Tibial nerve (tissue), 4 donors: ENCODE measurements around the gene TEX22. TPM values are rescaled to one million over a fixed set of nuclear protein-coding genes. Genes with fewer than 3 reads are reported as not detected.

Experiments
- DNase-seq, 2 donors: peaks; one replicate each; pipeline ENCODE4 v3.0.0-alpha.2; 2019; ENCODE audit warnings: low spot score in 2 of 2
- H3K27ac ChIP-seq, 4 donors: fragments of 200-600 bp; sonication (generic) in 3 of 4; one replicate each; pipeline ENCODE4 v1.5.1; 2017 to 2019; ENCODE audit warnings: mild to moderate bottlenecking in 1 of 4
- H3K27me3 ChIP-seq, 2 donors: fragments of 200-600 bp; sonication (generic) in 1 of 2; one replicate each; pipeline versions ENCODE4 v1.5.1 to v1.6.0; 2017 to 2019
- H3K36me3 ChIP-seq, 3 donors: fragments of 200-600 bp; sonication (generic); one replicate each; pipeline ENCODE4 v1.5.1; 2018 to 2019
- H3K4me1 ChIP-seq, 4 donors: fragments of 200-600 bp; sonication (generic) in 3 of 4; one replicate each; pipeline ENCODE4 v1.5.1; 2017 to 2019
- H3K4me3 ChIP-seq, 4 donors: fragments of 200-600 bp; sonication (generic) in 3 of 4; one replicate each; pipeline ENCODE4 v1.5.1; 2017 to 2019; ENCODE audit warnings: mild to moderate bottlenecking in 1 of 4, moderate library complexity in 1 of 4
- H3K9me3 ChIP-seq, 4 donors: fragments of 200-600 bp; sonication (generic) in 3 of 4; one replicate each; pipeline ENCODE4 v1.5.1; 2017 to 2019
- EP300 ChIP-seq, 2 donors: sonication (generic); formaldehyde crosslinking; IDR thresholded peaks; one replicate each; pipeline ENCODE4 v1.6.1; 2017; ENCODE audit warnings: antibody characterized with exemption in 2 of 2, mild to moderate bottlenecking in 1 of 2
- POLR2A ChIP-seq, 2 donors: fragments of 450-650 bp; IDR thresholded peaks; one replicate each; pipeline ENCODE4 v1.6.1; 2017; ENCODE audit warnings: antibody characterized with exemption in 2 of 2, mild to moderate bottlenecking in 2 of 2, moderate library complexity in 2 of 2
- WGBS, 2 donors: methylation state at CpG; one replicate each; pipeline ENCODE4 v1.1.5; 2018; 5-methylcytosine and 5-hydroxymethylcytosine counted together
- total RNA-seq, 4 donors: library from RNA; depleted of rRNA; stranded (reverse); fragments of >200 nt; gene quantifications; one replicate each; pipeline ENCODE4 v1.1.0, GENCODE V29; 2016
- TF ChIP-seq, protein P1 (sequence below), 5 experiments: fragments of 200-600 bp in 3 of 5; fragments of 450-650 bp in 2 of 5; sonication (generic) in 3 of 5; IDR thresholded peaks; one replicate each; pipeline ENCODE4 v1.5.1; 2016 to 2019; ENCODE audit warnings: antibody characterized with exemption in 5 of 5, mild to moderate bottlenecking in 3 of 5, moderate library complexity in 2 of 5

The TEX22 gene
- total RNA-seq, 4 donors from 2014 or later, result 0.84 to 1.3 (median 1.0) TPM

DNA sequence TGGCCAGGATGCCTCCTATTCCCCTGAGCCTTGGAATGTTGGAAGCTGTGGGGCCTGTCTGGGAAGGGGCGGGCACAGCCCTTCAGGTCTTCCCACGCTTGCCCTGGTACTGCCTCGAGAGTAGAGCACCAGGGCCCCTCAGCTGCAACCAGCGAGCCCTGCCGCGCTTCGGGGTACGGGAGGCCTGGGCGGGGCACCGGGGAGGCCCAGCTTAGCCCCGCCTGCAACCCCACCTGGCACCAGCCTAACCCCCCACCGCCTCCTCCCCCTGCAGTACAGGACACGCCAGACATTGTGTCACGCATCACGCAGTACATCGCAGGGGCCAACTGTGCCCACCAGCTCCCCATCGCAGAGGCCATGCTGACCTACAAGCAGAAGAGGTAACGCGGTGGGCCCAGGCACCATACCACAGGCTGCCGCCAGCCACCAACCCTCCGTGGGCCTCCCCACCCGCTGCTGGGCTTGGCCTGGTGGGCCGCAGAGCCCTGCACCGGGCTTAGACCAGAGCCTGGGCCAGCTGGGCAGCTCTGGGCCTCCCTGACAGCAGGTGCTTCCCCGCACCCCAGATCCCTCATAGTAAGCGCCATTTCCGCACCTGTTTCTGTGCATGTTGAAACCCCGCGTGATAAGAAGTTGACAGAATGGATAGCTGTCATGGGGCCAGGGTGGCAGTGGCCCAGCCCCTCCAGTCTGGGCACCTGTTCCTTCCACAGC, 13.6 kb upstream of the TEX22 start:
- no peak overlapping the region for H3K4me3 ChIP-seq
- H3K9me3 ChIP-seq, result no peaks in the 10 kb centered on the region
- H3K4me1 ChIP-seq, result peaks cover 0 to 17% (median 3%) of the 10 kb centered on the region in 4 donors
- TF ChIP-seq, protein P1, sequence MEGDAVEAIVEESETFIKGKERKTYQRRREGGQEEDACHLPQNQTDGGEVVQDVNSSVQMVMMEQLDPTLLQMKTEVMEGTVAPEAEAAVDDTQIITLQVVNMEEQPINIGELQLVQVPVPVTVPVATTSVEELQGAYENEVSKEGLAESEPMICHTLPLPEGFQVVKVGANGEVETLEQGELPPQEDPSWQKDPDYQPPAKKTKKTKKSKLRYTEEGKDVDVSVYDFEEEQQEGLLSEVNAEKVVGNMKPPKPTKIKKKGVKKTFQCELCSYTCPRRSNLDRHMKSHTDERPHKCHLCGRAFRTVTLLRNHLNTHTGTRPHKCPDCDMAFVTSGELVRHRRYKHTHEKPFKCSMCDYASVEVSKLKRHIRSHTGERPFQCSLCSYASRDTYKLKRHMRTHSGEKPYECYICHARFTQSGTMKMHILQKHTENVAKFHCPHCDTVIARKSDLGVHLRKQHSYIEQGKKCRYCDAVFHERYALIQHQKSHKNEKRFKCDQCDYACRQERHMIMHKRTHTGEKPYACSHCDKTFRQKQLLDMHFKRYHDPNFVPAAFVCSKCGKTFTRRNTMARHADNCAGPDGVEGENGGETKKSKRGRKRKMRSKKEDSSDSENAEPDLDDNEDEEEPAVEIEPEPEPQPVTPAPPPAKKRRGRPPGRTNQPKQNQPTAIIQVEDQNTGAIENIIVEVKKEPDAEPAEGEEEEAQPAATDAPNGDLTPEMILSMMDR (IDR thresholded peaks at IDR 0.05), result no peak
- TF ChIP-seq POLR2A (IDR thresholded peaks at IDR 0.05), result no peak
- no peak for TF ChIP-seq EP300 (IDR thresholded peaks at IDR 0.05)
- no peak for DNase-seq
- WGBS, 2 donors, result 95 to 100% methylated on average over 10 to 27 of the region's 29 CpGs
- peaks cover 0 to 92% (median 4%) of the 10 kb centered on the region in 3 donors for H3K36me3 ChIP-seq
- no peaks in the 10 kb centered on the region for H3K27me3 ChIP-seq
- no peak overlapping the region for H3K27ac ChIP-seq

DNA sequence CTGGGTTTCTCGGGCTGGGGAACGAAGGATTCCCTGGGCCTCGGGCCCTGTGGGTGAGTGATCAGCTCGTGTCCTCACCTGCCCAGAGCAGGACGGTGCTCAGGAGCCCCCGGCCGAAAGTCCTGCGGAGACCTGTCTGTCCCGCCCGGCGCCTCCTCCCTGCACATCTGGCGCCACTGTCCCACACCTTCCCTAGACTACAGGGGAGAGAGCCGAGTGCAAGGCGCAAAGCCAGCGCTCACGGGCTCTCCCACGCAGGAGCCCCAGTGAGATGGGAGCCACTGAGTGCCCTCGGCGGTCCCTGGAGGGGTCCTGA, 13.1 kb upstream of the TEX22 start:
- DNase-seq, result no peak
- Histone ChIP-seq H3K4me3 (no peak overlapping the region), H3K27ac (no peak overlapping the region), H3K36me3 (peaks cover 0 to 89% (median 4%) of the 10 kb centered on the region in 3 donors), H3K9me3 (no peaks in the 10 kb centered on the region), H3K4me1 (peaks cover 0 to 22% (median 7%) of the 10 kb centered on the region in 4 donors), H3K27me3 (no peaks in the 10 kb centered on the region)
- TF ChIP-seq EP300 (IDR thresholded peaks at IDR 0.05), result no peak
- TF ChIP-seq, protein P1 (IDR thresholded peaks at IDR 0.05), result no peak
- TF ChIP-seq POLR2A (IDR thresholded peaks at IDR 0.05), result no peak
- WGBS, 2 donors, result 93% methylated on average over 16 to 19 of the region's 19 CpGs

- DNase-seq, result no peak
- TF ChIP-seq POLR2A (IDR thresholded peaks at IDR 0.05) (no peak), EP300 (IDR thresholded peaks at IDR 0.05) (no peak)
- TF ChIP-seq, protein P1 (IDR thresholded peaks at IDR 0.05), result no peak
- Histone ChIP-seq H3K4me1 (peaks cover 0 to 28% (median 10%) of the 10 kb centered on the region in 4 donors), H3K4me3 (no peak overlapping the region), H3K27me3 (no peaks in the 10 kb centered on the region), H3K9me3 (no peaks in the 10 kb centered on the region), H3K36me3 (peaks cover 0 to 89% (median 4%) of the 10 kb centered on the region in 3 donors), H3K27ac (no peak overlapping the region)
- WGBS, 2 donors, result 87 to 93% methylated on average over 16 to 18 of the region's 22 CpGs
Measured at GRCh38 chr14:105385698-105386365, 12.5 kb upstream of the TEX22 start.

DNA sequence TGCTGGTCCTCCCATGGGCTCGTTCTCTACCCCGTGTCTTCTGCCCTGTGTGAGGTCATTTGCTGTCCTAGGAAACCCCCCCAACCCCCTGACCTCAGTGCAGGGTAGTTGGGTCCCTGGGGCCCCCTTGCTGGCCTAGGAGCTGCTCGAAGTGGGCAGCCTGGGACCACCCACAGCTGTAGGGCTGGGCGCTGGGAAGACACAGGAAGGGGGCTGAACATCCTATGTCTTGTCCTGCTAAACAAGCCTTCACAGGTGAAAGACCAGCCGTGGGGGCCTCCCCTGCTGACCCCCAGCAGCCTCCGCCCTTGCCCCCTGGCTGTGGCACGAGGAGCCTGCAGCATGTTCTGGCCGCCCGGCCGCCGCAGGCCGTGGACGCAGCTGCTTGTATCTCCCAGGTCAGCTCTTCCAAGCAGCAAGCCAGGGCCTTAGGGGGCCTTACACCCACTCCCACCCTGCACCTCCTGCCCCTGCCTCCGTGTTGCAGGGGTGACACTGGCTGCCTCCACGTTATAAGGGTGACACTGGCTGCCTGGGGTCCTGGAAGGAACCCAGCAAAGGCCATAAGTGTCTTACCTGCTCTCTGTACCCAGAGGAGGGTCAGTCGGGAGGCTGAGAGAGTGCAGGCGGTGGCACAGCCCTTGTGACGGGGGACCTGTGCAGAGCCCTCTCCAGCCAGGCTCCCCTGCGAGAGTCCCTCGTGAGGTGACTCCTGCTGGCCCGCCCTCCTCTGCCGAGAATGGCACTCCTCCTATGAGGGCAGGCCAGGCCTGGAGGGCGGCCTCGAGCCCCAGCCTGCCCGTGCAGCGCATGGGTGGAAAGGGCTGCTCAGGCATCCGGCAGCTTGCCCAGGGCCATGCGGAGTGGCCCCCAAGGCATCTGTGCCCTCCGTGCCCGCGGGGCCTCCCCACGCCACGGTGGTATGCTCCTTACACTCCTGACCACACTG, 11.5 kb upstream of the TEX22 start:
- DNase-seq, result no peak
- TF ChIP-seq, protein P1 (IDR thresholded peaks at IDR 0.05), result no peak
- TF ChIP-seq POLR2A (IDR thresholded peaks at IDR 0.05) (no peak), EP300 (IDR thresholded peaks at IDR 0.05) (no peak)
- no peaks in the 10 kb centered on the region for H3K27me3 ChIP-seq
- no peak overlapping the region for H3K4me3 ChIP-seq
- peaks cover 0 to 89% (median 4%) of the 10 kb centered on the region in 3 donors for H3K36me3 ChIP-seq
- no peaks in the 10 kb centered on the region for H3K9me3 ChIP-seq
- no peak overlapping the region for H3K27ac ChIP-seq
- peaks cover 0 to 29% (median 10%) of the 10 kb centered on the region in 4 donors for H3K4me1 ChIP-seq
- WGBS, 2 donors, result 86 to 87% methylated on average over 17 to 32 of the region's 33 CpGs
